ENCODE measurements around the gene SLC9A3. TPM values are rescaled to one million over a fixed set of nuclear protein-coding genes. Genes with fewer than 3 reads are reported as not detected.

Gene SLC9A3
- total RNA-seq, 1 experiment from 2014 or later, result 0.85 TPM

DNA sequence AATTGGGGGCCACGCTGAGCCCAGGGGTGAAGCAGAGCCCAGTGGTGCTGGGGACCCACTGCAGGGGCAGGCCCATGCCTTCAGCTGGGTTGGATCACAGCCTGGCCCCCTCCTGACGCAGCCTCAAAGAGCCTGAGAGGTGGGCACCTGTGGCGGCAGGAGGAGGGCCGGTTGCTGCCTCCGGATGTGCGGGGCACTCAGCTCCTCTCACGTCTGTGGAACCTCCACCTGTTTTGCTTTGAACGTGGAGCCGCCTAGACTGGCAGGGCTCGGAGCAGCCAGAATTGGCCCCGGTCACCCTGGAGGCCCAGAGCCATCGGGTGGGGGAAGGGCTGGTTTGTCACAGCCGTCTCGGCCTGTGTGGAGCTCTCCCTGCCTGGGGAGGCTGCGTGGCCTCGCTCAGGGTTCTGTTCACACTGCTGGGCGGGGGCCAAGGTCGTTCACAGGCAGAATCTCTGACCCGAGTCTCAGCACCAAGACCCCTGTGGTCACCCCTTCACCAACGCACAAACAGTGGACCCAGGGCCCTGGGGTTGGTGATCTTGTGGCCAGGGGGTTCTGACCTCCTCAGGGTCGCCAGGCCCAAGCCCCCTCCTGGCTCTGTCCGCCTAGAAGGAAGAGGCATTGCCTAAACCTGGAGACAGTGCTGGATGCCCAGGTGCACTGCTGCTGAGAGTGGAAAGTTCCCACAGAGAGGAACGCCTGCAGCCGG, 9.2 kb upstream of the SLC9A3 start:
- WGBS (ENCODE audit: extremely low coverage, insufficient read length, low lambda C conversion rate), result no CpG with 5 or more reads among the region's 24 CpGs
- Histone ChIP-seq H3K9me3 (ENCODE audit: control insufficient read depth, low read depth, low read length) (no peaks in the 10 kb centered on the region), H3K18ac (ENCODE audit: insufficient read length, low read depth, low read length) (no peak overlapping the region), H3K23ac (ENCODE audit: insufficient read length, low read depth, low read length) (no peak overlapping the region), H3K9ac (ENCODE audit: extremely low read depth, insufficient read length, low read length) (no peak overlapping the region), H2BK15ac (ENCODE audit: low read depth, low read length) (no peak overlapping the region), H3K27ac (ENCODE audit: insufficient read length, low read depth, low read length) (no peak overlapping the region), H3T11ph (ENCODE audit: low read length) (no peak overlapping the region), H4K8ac (replicated peaks; ENCODE audit: insufficient read length, low read depth, low read length) (no peak overlapping the region), H3K79me2 (ENCODE audit: insufficient read depth, low read length) (no peaks in the 10 kb centered on the region), H3K4me1 (ENCODE audit: insufficient read depth, low read length) (no peaks in the 10 kb centered on the region), H2BK20ac (ENCODE audit: low read depth, low read length, poor library complexity, severe bottlenecking) (no peak overlapping the region), H3K23me2 (ENCODE audit: insufficient read length, low read depth, low read length, poor library complexity, severe bottlenecking) (no peaks in the 10 kb centered on the region), H3K27me3 (ENCODE audit: insufficient read depth, low read length) (peaks cover 9% of the 10 kb centered on the region; the same call in 1 of the 2 replicates), H3K79me1 (ENCODE audit: insufficient read depth, low read depth, low read length, poor library complexity, severe bottlenecking) (no peaks in the 10 kb centered on the region), H4K91ac (ENCODE audit: insufficient read length, low read depth, low read length) (no peak overlapping the region), H2AFZ (ENCODE audit: low read length) (no peak overlapping the region), H2BK120ac (ENCODE audit: low read depth, low read length, poor library complexity, severe bottlenecking) (no peak overlapping the region), H3K4ac (ENCODE audit: low read depth, low read length) (no peak overlapping the region), H3K56ac (ENCODE audit: insufficient read length, low read depth, low read length) (no peak overlapping the region), H3K14ac (ENCODE audit: insufficient read depth, low read length) (peak overlapping the region; percentile 21; the same call in 1 of the 2 replicates), H4K20me1 (ENCODE audit: control insufficient read depth, insufficient read depth, insufficient read length) (peaks cover 3% of the 10 kb centered on the region), H2BK12ac (ENCODE audit: insufficient read length, low read depth, low read length) (no peak overlapping the region), H4K5ac (ENCODE audit: insufficient read length, low read depth, low read length) (no peak overlapping the region), H2BK5ac (ENCODE audit: insufficient read length, low read length) (no peak overlapping the region), H2AK5ac (ENCODE audit: insufficient read length, low read length) (no peak overlapping the region), H3K4me2 (ENCODE audit: insufficient read depth, insufficient read length, low read length) (no peak overlapping the region)
- peaks cover 5 to 11% of the 10 kb centered on the region in 2 experiments; a peak in 3 of 4 replicates for H3K4me1 Mint-ChIP-seq
- peaks cover 62% of the 10 kb centered on the region for H3K27me3 Mint-ChIP-seq (ENCODE audit: low read depth)
- H3K9me3 Mint-ChIP-seq, result peaks cover 0 to 4% of the 10 kb centered on the region in 2 experiments; a peak in 2 of 5 replicates
- H3K27ac Mint-ChIP-seq, result no peak overlapping the region
- H3K4me3 Mint-ChIP-seq, result no peak overlapping the region
- no peaks in the 10 kb centered on the region for H3K36me3 Mint-ChIP-seq (ENCODE audit: insufficient read depth in 1 of 3, low read depth in 3 of 3)
- TF ChIP-seq, protein P1, sequence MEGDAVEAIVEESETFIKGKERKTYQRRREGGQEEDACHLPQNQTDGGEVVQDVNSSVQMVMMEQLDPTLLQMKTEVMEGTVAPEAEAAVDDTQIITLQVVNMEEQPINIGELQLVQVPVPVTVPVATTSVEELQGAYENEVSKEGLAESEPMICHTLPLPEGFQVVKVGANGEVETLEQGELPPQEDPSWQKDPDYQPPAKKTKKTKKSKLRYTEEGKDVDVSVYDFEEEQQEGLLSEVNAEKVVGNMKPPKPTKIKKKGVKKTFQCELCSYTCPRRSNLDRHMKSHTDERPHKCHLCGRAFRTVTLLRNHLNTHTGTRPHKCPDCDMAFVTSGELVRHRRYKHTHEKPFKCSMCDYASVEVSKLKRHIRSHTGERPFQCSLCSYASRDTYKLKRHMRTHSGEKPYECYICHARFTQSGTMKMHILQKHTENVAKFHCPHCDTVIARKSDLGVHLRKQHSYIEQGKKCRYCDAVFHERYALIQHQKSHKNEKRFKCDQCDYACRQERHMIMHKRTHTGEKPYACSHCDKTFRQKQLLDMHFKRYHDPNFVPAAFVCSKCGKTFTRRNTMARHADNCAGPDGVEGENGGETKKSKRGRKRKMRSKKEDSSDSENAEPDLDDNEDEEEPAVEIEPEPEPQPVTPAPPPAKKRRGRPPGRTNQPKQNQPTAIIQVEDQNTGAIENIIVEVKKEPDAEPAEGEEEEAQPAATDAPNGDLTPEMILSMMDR (conservative IDR thresholded peaks at IDR 0.05), result no peak
- DNase-seq, result no peak

Data from H9 (cell line).